Measurements from ENCODE around the gene DPEP2NB. TPM values are rescaled to one million over a fixed set of nuclear protein-coding genes. Genes with fewer than 3 reads are reported as not detected.

Gene DPEP2NB
- total and polyA plus RNA-seq, 10 of the 15 experiments (the other 5 are each of a cell fraction or from before 2014, with no cell fraction given), result not detected

DNA sequence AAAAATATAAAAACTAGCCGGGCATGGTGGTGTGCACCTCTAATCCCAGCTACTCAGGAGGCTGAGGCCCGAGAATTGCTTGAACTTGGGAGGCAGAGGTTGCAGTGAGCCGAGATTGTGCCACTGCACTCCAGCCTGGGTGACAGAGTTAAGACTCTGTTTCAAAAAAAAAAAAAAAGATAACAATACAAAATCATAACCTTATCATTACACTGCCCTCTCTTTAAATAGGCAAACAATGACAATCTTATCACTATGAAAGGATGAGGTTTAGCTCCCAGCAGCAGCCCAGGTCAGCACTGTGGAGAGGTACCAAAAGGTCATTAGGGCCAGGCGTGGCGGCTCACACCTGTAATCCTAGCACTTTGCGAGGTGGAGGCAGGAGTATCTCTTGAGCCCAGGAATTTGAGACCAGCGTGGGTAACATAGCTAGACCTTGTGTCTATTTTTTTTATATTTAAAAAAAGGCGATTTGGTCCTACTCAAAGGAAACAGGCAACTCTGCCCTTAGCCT lies 3.5 kb upstream of the DPEP2NB start:
- intact Hi-C loops (cut with micrococcal nuclease; ENCODE audit: unreplicated experiment), result no loop called here
- H3K9me3 ChIP-seq (replicated peaks; ENCODE audit: control insufficient read depth, insufficient read depth, low read length), result no peaks in the 10 kb centered on the region
- ChIA-PET RAD21 (ENCODE audit: unreplicated experiment) (no interaction called here), SMC1A (ENCODE audit: uncharacterized antibody, unreplicated experiment) (no interaction called here), POLR2A (interaction anchor here (0.8 to 1.0 kb wide), 2 partner anchors 8 to 164 kb away, joined by 3 to 5 read pairs; no protein-coding TSS in a partner anchor), CTCF (interaction anchor here (0.6 to 2.6 kb wide), 3 partner anchors 22 to 347 kb away, joined by 3 to 12 read pairs (median 4); no protein-coding TSS in a partner anchor)
- DNase-seq (ENCODE audit: low read depth, low spot score) (no peak), ATAC-seq (no peak), FAIRE-seq (no peak)
- in situ Hi-C loops (cut with MboI), result no loop called here
- H3K4me1 ChIP-seq (ENCODE audit: control insufficient read depth, insufficient read depth, low read length), result peaks cover 11% of the 10 kb centered on the region
- H2AFZ ChIP-seq (ENCODE audit: control insufficient read depth, low read depth, low read length), result no peak overlapping the region
- H3K27me3 ChIP-seq (replicated peaks in 1 of 2; ENCODE audit: control insufficient read depth in 2 of 2, insufficient read depth in 2 of 2, low read length in 1 of 2), result no peaks in the 10 kb centered on the region
- peaks cover 30% of the 10 kb centered on the region for H3K79me2 ChIP-seq (ENCODE audit: control insufficient read depth, insufficient read depth, low read length)
- H4K20me1 ChIP-seq (ENCODE audit: control insufficient read depth, insufficient read depth), result no peaks in the 10 kb centered on the region
- TF ChIP-seq IRF4 (IDR thresholded peaks at IDR 0.05; ENCODE audit: low read depth, low read length) (no peak), ZNF622 (IDR thresholded peaks at IDR 0.05) (no peak)
- TF ChIP-seq, protein P1, sequence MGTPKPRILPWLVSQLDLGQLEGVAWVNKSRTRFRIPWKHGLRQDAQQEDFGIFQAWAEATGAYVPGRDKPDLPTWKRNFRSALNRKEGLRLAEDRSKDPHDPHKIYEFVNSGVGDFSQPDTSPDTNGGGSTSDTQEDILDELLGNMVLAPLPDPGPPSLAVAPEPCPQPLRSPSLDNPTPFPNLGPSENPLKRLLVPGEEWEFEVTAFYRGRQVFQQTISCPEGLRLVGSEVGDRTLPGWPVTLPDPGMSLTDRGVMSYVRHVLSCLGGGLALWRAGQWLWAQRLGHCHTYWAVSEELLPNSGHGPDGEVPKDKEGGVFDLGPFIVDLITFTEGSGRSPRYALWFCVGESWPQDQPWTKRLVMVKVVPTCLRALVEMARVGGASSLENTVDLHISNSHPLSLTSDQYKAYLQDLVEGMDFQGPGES (IDR thresholded peaks at IDR 0.05), result no peak
- H3K36me3 ChIP-seq (ENCODE audit: control insufficient read depth in 2 of 2, insufficient read depth in 2 of 2, low read length in 1 of 2), result peaks cover 0 to 5% of the 10 kb centered on the region in 2 experiments; a peak in 1 of 4 replicates
- H3K4me3 ChIP-seq, result no peak overlapping the region
- H3K9ac ChIP-seq (ENCODE audit: control insufficient read depth, insufficient read depth, low read length), result no peak overlapping the region
- 91% methylated on average over 8 of the region's 8 CpGs for WGBS (ENCODE audit: insufficient coverage, insufficient replicate concordance, low lambda C conversion rate, missing lambda C conversion rate)
- H3K27ac ChIP-seq (ENCODE audit: control insufficient read depth, insufficient read depth), result no peak overlapping the region
- no peak overlapping the region for H3K4me2 ChIP-seq (ENCODE audit: control insufficient read depth, insufficient read depth)
- no TSS peak for BruUV-seq (replicated peaks)

DNA sequence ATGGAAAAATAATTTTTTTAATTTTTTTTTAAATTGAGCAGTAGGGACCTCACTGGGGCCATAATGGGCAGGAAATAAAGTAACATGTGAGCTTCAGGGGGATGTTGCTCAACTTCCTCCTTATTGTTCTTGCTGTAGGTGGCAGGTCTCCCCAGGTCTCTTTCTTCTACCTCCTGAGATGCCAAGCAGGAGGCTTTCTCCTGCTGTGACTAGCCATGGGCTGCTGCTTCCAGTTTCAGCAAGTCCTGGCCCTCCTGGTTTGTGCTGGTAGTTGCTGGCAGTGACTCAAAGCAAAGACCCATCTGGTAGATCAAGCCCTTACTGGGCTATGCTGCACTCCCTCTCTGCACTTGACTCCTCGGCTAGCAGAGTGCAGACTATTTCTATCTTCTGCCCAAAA lies 2.3 kb downstream of the DPEP2NB start:
- no peak overlapping the region for H3K9ac ChIP-seq (ENCODE audit: control insufficient read depth, insufficient read depth, low read length)
- no peak for ATAC-seq
- FAIRE-seq, result no peak
- no peaks in the 10 kb centered on the region for H3K36me3 ChIP-seq (ENCODE audit: control insufficient read depth in 2 of 2, insufficient read depth in 2 of 2, low read length in 1 of 2)
- in situ Hi-C loops (cut with MboI), result no loop called here
- H3K4me2 ChIP-seq (ENCODE audit: control insufficient read depth, insufficient read depth), result no peak overlapping the region
- no peaks in the 10 kb centered on the region for H3K79me2 ChIP-seq (ENCODE audit: control insufficient read depth, insufficient read depth, low read length)
- ChIA-PET SMC1A (ENCODE audit: uncharacterized antibody, unreplicated experiment) (no interaction called here), POLR2A (interaction anchor here (0.7 kb wide), 1 partner anchor 209 kb away, joined by 3 read pairs; no protein-coding TSS in a partner anchor), CTCF (no interaction called here), RAD21 (ENCODE audit: unreplicated experiment) (no interaction called here)
- no peak overlapping the region for H3K27ac ChIP-seq (ENCODE audit: control insufficient read depth, insufficient read depth)
- no peak overlapping the region for H3K4me3 ChIP-seq
- H3K27me3 ChIP-seq (replicated peaks in 1 of 2; ENCODE audit: control insufficient read depth in 2 of 2, insufficient read depth in 2 of 2, low read length in 1 of 2), result no peaks in the 10 kb centered on the region
- H4K20me1 ChIP-seq (ENCODE audit: control insufficient read depth, insufficient read depth), result no peaks in the 10 kb centered on the region
- no peak for DNase-seq (ENCODE audit: low read depth, low spot score)
- no peaks in the 10 kb centered on the region for H3K4me1 ChIP-seq (ENCODE audit: control insufficient read depth, insufficient read depth, low read length)
- no peak overlapping the region for H2AFZ ChIP-seq (ENCODE audit: control insufficient read depth, low read depth, low read length)
- H3K9me3 ChIP-seq (replicated peaks; ENCODE audit: control insufficient read depth, insufficient read depth, low read length), result no peaks in the 10 kb centered on the region
- BruUV-seq (replicated peaks), result no TSS peak
- intact Hi-C loops (cut with micrococcal nuclease; ENCODE audit: unreplicated experiment), result no loop called here
- 0% methylated on average over 1 of the region's 1 CpG for WGBS (ENCODE audit: insufficient coverage, insufficient replicate concordance, low lambda C conversion rate, missing lambda C conversion rate)
- TF ChIP-seq RAD51 (IDR thresholded peaks at IDR 0.05) (no peak), ZNF622 (IDR thresholded peaks at IDR 0.05) (no peak), NFYA (IDR thresholded peaks at IDR 0.05; ENCODE audit: borderline replicate concordance, low read depth, low read length) (no peak), ETV6 (conservative IDR thresholded peaks at IDR 0.05 in 1 of 2, IDR thresholded peaks at IDR 0.05 in 1 of 2; ENCODE audit: borderline replicate concordance in 1 of 2, low read depth in 1 of 2) (no peak), ATF7 (IDR thresholded peaks at IDR 0.05; ENCODE audit: low read depth) (no peak), KAT2A (conservative IDR thresholded peaks at IDR 0.05; ENCODE audit: control insufficient read depth, low read depth, low read length) (no peak), CHD4 (IDR thresholded peaks at IDR 0.05) (no peak), NFIC (IDR thresholded peaks at IDR 0.05; ENCODE audit: low read depth, low read length) (no peak), ESRRA (IDR thresholded peaks at IDR 0.05; ENCODE audit: low read length) (no peak), RFX5 (IDR thresholded peaks at IDR 0.05; ENCODE audit: low read depth, low read length) (no peak), SMAD1 (IDR thresholded peaks at IDR 0.05; ENCODE audit: low read depth, partially characterized antibody) (no peak), CBX5 (IDR thresholded peaks at IDR 0.05; ENCODE audit: low read depth) (no peak)
- TF ChIP-seq, protein P2, sequence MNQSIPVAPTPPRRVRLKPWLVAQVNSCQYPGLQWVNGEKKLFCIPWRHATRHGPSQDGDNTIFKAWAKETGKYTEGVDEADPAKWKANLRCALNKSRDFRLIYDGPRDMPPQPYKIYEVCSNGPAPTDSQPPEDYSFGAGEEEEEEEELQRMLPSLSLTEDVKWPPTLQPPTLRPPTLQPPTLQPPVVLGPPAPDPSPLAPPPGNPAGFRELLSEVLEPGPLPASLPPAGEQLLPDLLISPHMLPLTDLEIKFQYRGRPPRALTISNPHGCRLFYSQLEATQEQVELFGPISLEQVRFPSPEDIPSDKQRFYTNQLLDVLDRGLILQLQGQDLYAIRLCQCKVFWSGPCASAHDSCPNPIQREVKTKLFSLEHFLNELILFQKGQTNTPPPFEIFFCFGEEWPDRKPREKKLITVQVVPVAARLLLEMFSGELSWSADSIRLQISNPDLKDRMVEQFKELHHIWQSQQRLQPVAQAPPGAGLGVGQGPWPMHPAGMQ (IDR thresholded peaks at IDR 0.05; ENCODE audit: borderline replicate concordance), result no peak

Measured in GM12878 (cell line).